Skin of body (tissue), 3 donors: ENCODE measurements around the gene PEAK3. TPM values are rescaled to one million over a fixed set of nuclear protein-coding genes. Genes with fewer than 3 reads are reported as not detected.

ENCODE experiments used
- DNase-seq: peaks from one replicate; lab custom pipeline; 2025; lab: John Stamatoyannopoulos, UW
- small RNA-seq: library from RNA; depleted of rRNA; stranded (forward); fragments of <200 nt; gene quantifications from one replicate; pipeline ENCODE3, GENCODE V24; 2014; ENCODE audit warnings: low replicate concordance
- total RNA-seq: library from RNA; depleted of rRNA; stranded (reverse); fragments of >200 nt; gene quantifications from one replicate; pipeline ENCODE4 v1.2.3, GENCODE V29; 2014

The PEAK3 gene
- total RNA-seq, 1 donor from 2014 or later: 0.20 TPM

DNA sequence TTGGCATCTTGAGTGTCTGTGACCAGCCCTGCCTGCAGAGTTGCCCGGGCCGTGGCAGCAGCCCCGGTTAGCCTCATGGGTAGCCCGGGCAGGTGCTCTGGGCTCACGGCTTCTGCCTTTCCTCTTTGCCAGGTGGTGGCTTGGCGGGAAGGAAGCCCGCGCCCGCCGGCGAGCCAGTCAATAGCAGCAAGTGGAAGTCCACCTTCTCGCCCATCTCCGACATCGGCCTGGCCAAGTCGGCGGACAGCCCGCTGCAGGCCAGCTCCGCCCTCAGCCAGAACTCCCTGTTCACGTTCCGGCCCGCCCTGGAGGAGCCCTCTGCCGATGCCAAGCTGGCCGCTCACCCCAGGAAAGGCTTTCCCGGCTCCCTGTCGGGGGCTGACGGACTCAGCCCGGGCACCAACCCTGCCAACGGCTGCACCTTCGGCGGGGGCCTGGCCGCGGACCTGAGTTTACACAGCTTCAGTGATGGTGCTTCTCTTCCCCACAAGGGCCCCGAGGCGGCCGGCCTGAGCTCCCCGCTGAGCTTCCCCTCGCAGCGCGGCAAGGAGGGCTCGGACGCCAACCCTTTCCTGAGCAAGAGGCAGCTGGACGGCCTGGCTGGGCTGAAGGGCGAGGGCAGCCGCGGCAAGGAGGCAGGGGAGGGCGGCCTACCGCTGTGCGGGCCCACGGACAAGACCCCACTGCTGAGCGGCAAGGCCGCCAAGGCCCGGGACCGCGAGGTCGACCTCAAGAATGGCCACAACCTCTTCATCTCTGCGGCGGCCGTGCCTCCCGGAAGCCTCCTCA, 55.7 kb downstream of the PEAK3 start:
- no peak for DNase-seq

DNA sequence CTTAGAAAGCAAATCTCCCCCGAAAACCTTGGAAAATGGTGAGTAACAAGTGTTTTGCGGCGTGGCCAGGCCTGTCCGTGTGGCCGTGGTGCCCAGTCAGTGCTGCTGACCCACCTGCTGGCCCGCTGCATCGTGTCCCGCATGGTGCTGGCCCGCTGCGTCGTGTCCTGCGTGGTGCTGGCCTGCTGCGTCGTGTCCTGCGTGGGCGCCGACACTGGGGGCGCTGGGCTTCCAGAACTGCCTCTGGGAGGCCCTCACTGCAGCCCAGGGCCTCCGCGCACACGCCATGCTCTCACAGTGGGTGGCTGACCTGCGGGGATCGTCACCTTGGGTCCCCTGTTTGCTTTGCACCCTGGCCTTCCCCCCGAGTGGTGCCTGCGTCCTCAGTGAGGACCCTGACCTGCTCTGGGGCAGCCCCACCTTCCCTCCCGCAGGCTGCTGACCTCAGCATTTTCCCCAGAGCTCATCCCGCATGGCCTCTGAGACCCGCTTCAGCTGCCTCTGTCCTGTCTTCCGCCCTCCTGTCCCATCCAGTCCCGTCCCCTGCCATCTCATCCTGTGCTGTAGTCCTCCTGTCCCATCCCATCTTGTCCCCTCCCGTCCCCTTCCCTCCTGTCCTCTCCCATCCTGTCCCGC, 56.4 kb downstream of the PEAK3 start:
- no peak for DNase-seq

DNA sequence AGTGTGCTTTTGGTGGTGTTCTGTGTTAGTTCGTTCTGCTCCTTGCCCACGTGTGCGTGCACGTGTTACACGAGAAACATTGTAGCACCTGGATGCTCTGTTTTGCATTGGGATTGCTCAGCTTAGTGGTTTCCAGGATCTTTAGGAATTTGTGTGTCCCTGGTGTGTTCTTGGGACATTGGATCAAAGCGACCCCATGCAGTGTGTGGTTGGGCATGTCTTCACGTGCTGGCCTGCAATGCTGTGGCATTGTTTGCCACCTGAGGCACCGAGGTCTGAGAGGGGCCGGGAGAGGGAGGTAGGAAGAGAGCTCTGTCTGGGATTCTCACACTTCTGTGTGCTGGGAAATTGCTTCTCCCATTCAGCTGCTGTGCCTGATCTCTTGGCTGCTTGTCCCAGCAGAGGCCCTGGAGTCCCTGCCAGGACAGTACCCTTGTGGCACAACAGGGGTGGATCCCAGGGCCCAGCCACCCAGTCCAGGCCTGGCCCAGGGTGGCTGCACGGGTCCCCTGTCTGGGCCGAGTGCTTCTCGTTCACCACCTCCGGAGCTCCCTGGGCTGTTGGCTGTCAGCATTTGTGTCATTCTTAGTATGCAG, 57.1 kb downstream of the PEAK3 start:
- DNase-seq: no peak

Small RNAs within 50 kb of the gene (small RNA-seq; reads per million reads assigned to genes)
- not detected for gene MIR1227

Other genes with a start within 250 kb of the PEAK3 start
- 42.2 TPM for gene MKNK2, start 230.9 kb downstream of the PEAK3 start, total RNA-seq
- 16.2 TPM for gene MOB3A, start 185.8 kb downstream of the PEAK3 start, total RNA-seq
- gene IZUMO4, start 185.3 kb downstream of the PEAK3 start, total RNA-seq: 2.2 TPM
- gene AP3D1, start 130.6 kb downstream of the PEAK3 start, total RNA-seq: 33.2 TPM
- 9.3 TPM for gene DOT1L, start 118.2 kb downstream of the PEAK3 start, total RNA-seq
- 36.7 TPM for gene PLEKHJ1, start 45.8 kb downstream of the PEAK3 start, total RNA-seq
- 51.5 TPM for gene SF3A2, start 45.4 kb downstream of the PEAK3 start, total RNA-seq
- gene AMH, start 32.9 kb downstream of the PEAK3 start, total RNA-seq: not detected
- gene JSRP1, start 25.8 kb downstream of the PEAK3 start, total RNA-seq: 4.5 TPM
- gene LINGO3, start 26.0 kb upstream of the PEAK3 start, total RNA-seq: not detected
- 57.0 TPM for gene LSM7, start 46.4 kb upstream of the PEAK3 start, total RNA-seq
- gene SPPL2B, start 46.5 kb upstream of the PEAK3 start, total RNA-seq: 23.6 TPM
- gene TMPRSS9, start 78.1 kb upstream of the PEAK3 start, total RNA-seq: 0.20 TPM
- gene TIMM13, start 145.4 kb upstream of the PEAK3 start, total RNA-seq: 22.6 TPM
- 34.1 TPM for gene LMNB2, start 174.8 kb upstream of the PEAK3 start, total RNA-seq
- gene GADD45B, start 194.0 kb upstream of the PEAK3 start, total RNA-seq: 55.8 TPM